GM12865 (cell line): Measurements from ENCODE around the gene C16orf74.

ENCODE experiments used
- DNase-seq: peaks from one replicate; pipeline ENCODE4 v3.0.0; 2010; ENCODE audit warnings: low read depth
- H3K4me3 ChIP-seq: 2 replicates; pipeline ENCODE4 v1.5.1; 2011; ENCODE audit warnings: mild to moderate bottlenecking, low read depth, low read length, control low read depth
- CTCF ChIP-seq: IDR thresholded peaks from 2 replicates; pipeline ENCODE4 v1.5.1; 2011; ENCODE audit warnings: low read length, control low read depth, low read depth, inconsistent platforms; ENCODE audit not compliant: insufficient read depth; ENCODE audit errors: missing control alignments

C16orf74 gene

GRCh38 chr16:85796152-85796551 is 45.3 kb upstream of the C16orf74 start:
- no peak for DNase-seq
- no peak overlapping the region for H3K4me3 ChIP-seq
- no peak for TF ChIP-seq CTCF

GRCh38 chr16:85794696-85795095 is 43.8 kb upstream of the C16orf74 start:
- H3K4me3 ChIP-seq, result no peak overlapping the region
- no peak for TF ChIP-seq CTCF

GRCh38 chr16:85793662-85794298 is 42.9 kb upstream of the C16orf74 start:
- no peak for DNase-seq
- no peak for TF ChIP-seq CTCF
- no peak overlapping the region for H3K4me3 ChIP-seq

More at GRCh38 chr16:85794696-85795095, 43.8 kb upstream of the C16orf74 start:
- no peak for DNase-seq

- no peak for DNase-seq
- no peak overlapping the region for H3K4me3 ChIP-seq
- TF ChIP-seq CTCF, result no peak
Observed at GRCh38 chr16:85789773-85790172, 38.9 kb upstream of the C16orf74 start.

GRCh38 chr16:85788819-85789218 is 37.9 kb upstream of the C16orf74 start:
- TF ChIP-seq CTCF, result no peak
- H3K4me3 ChIP-seq, result no peak overlapping the region
- no peak for DNase-seq

- TF ChIP-seq CTCF, result no peak
- no peak for DNase-seq
- no peak overlapping the region for H3K4me3 ChIP-seq
Observed at GRCh38 chr16:85785927-85786326, 35.0 kb upstream of the C16orf74 start.

GRCh38 chr16:85784813-85785212 is 33.9 kb upstream of the C16orf74 start:
- TF ChIP-seq CTCF, result no peak
- no peak for DNase-seq
- H3K4me3 ChIP-seq, result no peak overlapping the region
